Measurements from ENCODE around the gene CHST12. TPM values are rescaled to one million over a fixed set of nuclear protein-coding genes. Genes with fewer than 3 reads are reported as not detected.

CHST12 gene
- total RNA-seq, 2 experiments from 2014 or later = 70.8 to 103 TPM

DNA sequence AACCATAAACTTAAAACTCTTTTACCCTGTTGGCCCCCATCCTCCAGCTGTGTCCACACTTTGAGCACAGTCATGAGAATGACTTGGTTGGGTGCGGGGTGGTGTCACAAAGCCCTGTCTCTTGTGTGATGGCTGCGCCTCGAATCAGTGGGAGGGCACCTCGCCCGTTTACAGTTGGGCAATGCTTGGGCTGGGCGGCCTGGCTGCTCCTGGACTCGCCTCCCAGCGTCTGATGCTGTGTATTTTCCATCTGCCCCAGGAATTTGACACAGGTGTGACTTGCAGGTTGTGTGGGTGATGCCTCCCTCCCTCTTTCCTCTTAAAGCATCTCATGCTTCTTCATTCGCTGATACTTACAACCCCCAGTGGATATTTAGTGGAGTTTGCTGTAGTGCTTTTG lies 33.7 kb downstream of the CHST12 start:
- Mint-ChIP-seq H3K27ac (no peak overlapping the region), H3K27me3 (no peaks in the 10 kb centered on the region), H3K4me3 (no peak overlapping the region), H3K36me3 (peaks cover 55% of the 10 kb centered on the region), H3K9me3 (ENCODE audit: low read depth) (no peaks in the 10 kb centered on the region), H3K4me1 (peaks cover 17% of the 10 kb centered on the region)
- DNase-seq = no peak
- CTCF ChIA-PET = interaction anchor here (1.0 to 2.2 kb wide), 2 partner anchors 12 to 31 kb away, joined by 4 to 5 read pairs; no protein-coding TSS in a partner anchor
- ATAC-seq = no peak

DNA sequence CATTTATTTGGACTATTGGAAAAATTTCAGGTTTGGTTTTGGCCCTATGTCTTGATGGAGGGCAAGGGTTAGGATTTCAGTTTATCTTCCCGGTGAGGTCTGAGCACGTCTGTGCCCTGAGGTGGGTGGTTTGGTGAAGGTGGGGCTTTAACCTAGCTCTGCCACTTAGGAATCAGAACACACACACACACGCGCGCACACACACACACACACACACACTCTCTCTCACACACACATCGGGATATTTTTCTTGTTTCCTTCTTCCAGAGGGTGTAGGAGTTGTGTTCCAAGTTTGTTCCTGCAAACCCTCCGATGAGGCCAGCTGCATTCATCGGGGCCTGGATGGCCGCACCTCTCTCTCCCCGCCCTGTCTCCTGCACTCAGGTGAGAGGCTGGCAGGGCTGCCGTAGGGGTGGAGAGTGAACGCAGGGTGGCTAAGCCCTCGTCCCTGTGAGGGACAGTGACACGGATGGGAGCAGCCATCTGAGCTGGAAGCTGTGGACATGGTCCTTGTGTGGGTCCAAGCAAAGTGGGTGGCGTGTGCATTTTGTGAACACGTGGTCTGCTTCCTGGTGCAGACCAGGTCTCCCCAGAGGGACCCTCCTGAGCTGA lies 34.2 kb downstream of the CHST12 start:
- DNase-seq (no peak), ATAC-seq (no peak)
- Mint-ChIP-seq H3K4me3 (no peak overlapping the region), H3K27me3 (no peaks in the 10 kb centered on the region), H3K4me1 (peaks cover 17% of the 10 kb centered on the region), H3K27ac (no peak overlapping the region), H3K36me3 (peaks cover 50% of the 10 kb centered on the region), H3K9me3 (ENCODE audit: low read depth) (no peaks in the 10 kb centered on the region)
- CTCF ChIA-PET = interaction anchor here (1.0 to 2.2 kb wide), 2 partner anchors 12 to 31 kb away, joined by 4 to 5 read pairs; no protein-coding TSS in a partner anchor

DNA sequence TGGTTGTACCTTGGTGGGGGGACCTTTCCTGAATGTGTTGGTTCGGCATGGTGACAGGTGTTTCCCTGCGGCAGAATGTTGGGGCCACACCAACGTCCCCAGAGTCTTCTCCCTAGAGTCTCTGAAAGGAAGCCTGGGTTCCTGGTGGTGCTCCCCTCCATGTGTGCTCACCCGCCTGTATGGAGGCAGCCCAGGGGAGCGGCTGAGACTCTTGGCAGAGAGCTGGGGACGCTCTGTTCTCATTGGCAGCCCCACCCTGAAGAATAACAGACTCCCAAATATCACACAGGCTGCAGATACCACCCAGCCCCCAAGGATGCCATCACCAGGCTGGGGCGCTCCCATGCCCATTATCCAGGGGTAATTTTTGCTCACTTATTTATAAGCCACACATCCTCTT lies 34.8 kb downstream of the CHST12 start:
- DNase-seq = no peak
- no peak for ATAC-seq
- Mint-ChIP-seq H3K27ac (no peak overlapping the region), H3K27me3 (no peaks in the 10 kb centered on the region), H3K9me3 (ENCODE audit: low read depth) (no peaks in the 10 kb centered on the region), H3K36me3 (peaks cover 45% of the 10 kb centered on the region), H3K4me3 (no peak overlapping the region), H3K4me1 (peaks cover 17% of the 10 kb centered on the region)
- CTCF ChIA-PET = no interaction called here

GRCh38 chr7:2438775-2439174 lies 35.4 kb downstream of the CHST12 start:
- Mint-ChIP-seq H3K9me3 (ENCODE audit: low read depth) (no peaks in the 10 kb centered on the region), H3K27ac (no peak overlapping the region), H3K36me3 (peaks cover 39% of the 10 kb centered on the region), H3K4me1 (peaks cover 17% of the 10 kb centered on the region), H3K27me3 (no peaks in the 10 kb centered on the region), H3K4me3 (no peak overlapping the region)
- DNase-seq (no peak), ATAC-seq (no peak)
- CTCF ChIA-PET = no interaction called here

- Mint-ChIP-seq H3K9me3 (ENCODE audit: low read depth) (no peaks in the 10 kb centered on the region), H3K4me1 (peaks cover 16% of the 10 kb centered on the region), H3K4me3 (no peak overlapping the region), H3K36me3 (peaks cover 28% of the 10 kb centered on the region), H3K27me3 (no peaks in the 10 kb centered on the region), H3K27ac (no peak overlapping the region)
- DNase-seq (no peak), ATAC-seq (no peak)
- CTCF ChIA-PET = no interaction called here
These were observed 37.3 kb downstream of the CHST12 start for GRCh38 chr7:2440608-2441245.

GRCh38 chr7:2441430-2442058 lies 38.1 kb downstream of the CHST12 start:
- no peak overlapping the region for H3K27ac Mint-ChIP-seq
- CTCF ChIA-PET = interaction anchor here (1.2 to 2.2 kb wide), 2 partner anchors 10 kb away, joined by 4 read pairs; no protein-coding TSS in a partner anchor
- ATAC-seq = no peak
- no peak for DNase-seq
- no peaks in the 10 kb centered on the region for H3K27me3 Mint-ChIP-seq
- H3K9me3 Mint-ChIP-seq (ENCODE audit: low read depth) = no peaks in the 10 kb centered on the region
- H3K36me3 Mint-ChIP-seq = peaks cover 22% of the 10 kb centered on the region
- H3K4me3 Mint-ChIP-seq = no peak overlapping the region
- H3K4me1 Mint-ChIP-seq = peaks cover 16% of the 10 kb centered on the region

- DNase-seq = no peak
- Mint-ChIP-seq H3K4me3 (no peak overlapping the region), H3K9me3 (ENCODE audit: low read depth) (no peaks in the 10 kb centered on the region), H3K36me3 (peaks cover 16% of the 10 kb centered on the region), H3K27me3 (no peaks in the 10 kb centered on the region), H3K27ac (no peak overlapping the region), H3K4me1 (peaks cover 16% of the 10 kb centered on the region)
- no peak for ATAC-seq
- CTCF ChIA-PET = interaction anchor here (2.2 kb wide), 1 partner anchor 12 kb away, joined by 4 read pairs; no protein-coding TSS in a partner anchor
These were observed 40.1 kb downstream of the CHST12 start for GRCh38 chr7:2443491-2443890.

DNA sequence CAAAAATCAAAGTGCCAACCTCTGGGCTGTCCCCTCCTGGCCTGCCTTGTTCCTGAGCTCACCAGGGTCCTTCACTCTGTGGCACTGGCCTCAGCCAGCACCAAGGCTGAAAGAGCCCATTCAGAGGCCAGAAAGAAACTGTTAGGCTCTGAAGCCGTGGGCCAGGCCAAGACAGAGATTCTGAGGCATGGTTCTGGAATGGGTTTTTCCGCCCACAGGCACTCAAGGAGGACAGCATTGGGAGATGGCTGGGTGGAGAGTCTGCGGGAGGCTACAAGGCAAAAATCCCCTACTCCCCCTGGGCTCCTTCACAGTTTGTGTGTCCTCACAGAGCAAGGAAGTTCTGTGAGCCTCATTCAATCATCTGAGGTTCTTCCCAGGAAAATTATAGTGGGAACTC lies 41.1 kb downstream of the CHST12 start:
- DNase-seq = no peak

DNA sequence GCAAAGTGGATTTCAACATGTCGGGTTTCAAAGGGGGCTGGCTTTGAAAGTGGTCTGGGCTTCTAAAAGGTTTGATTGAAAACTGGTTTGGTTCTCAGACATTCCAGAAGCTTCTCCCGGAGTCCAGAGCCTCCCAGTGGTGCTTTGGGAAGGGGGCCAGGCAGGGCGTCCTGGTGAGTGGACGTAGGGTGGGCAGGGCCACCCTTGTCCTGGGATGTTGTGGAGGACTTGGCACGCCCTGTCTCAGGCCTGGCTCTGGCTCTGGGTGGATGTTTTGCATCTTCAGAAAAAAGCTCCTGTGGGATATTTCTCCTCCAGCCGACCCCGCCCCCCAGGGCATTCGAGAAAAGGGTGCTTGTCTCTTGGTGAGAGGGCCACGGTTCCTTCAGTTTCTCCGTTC lies 41.6 kb downstream of the CHST12 start:
- no peak overlapping the region for H3K4me3 Mint-ChIP-seq
- no peaks in the 10 kb centered on the region for H3K27me3 Mint-ChIP-seq
- peaks cover 11% of the 10 kb centered on the region for H3K36me3 Mint-ChIP-seq
- CTCF ChIA-PET = no interaction called here
- no peaks in the 10 kb centered on the region for H3K9me3 Mint-ChIP-seq (ENCODE audit: low read depth)
- DNase-seq (no peak), ATAC-seq (no peak)
- H3K27ac Mint-ChIP-seq = no peak overlapping the region
- H3K4me1 Mint-ChIP-seq = peaks cover 14% of the 10 kb centered on the region

More for the DNA sequence above, 41.1 kb downstream of the CHST12 start:
- H3K27ac Mint-ChIP-seq = no peak overlapping the region
- H3K36me3 Mint-ChIP-seq = peaks cover 13% of the 10 kb centered on the region
- no peaks in the 10 kb centered on the region for H3K9me3 Mint-ChIP-seq (ENCODE audit: low read depth)
- no peaks in the 10 kb centered on the region for H3K27me3 Mint-ChIP-seq
- no peak overlapping the region for H3K4me3 Mint-ChIP-seq
- ATAC-seq = no peak
- H3K4me1 Mint-ChIP-seq = peaks cover 16% of the 10 kb centered on the region
- CTCF ChIA-PET = no interaction called here

- Mint-ChIP-seq H3K4me3 (no peak overlapping the region), H3K27ac (no peak overlapping the region), H3K36me3 (peaks cover 8% of the 10 kb centered on the region), H3K9me3 (ENCODE audit: low read depth) (no peaks in the 10 kb centered on the region), H3K4me1 (peaks cover 8% of the 10 kb centered on the region), H3K27me3 (no peaks in the 10 kb centered on the region)
- CTCF ChIA-PET = no interaction called here
- DNase-seq (no peak), ATAC-seq (no peak)
These were observed 42.6 kb downstream of the CHST12 start for GRCh38 chr7:2445898-2446555.

DNA sequence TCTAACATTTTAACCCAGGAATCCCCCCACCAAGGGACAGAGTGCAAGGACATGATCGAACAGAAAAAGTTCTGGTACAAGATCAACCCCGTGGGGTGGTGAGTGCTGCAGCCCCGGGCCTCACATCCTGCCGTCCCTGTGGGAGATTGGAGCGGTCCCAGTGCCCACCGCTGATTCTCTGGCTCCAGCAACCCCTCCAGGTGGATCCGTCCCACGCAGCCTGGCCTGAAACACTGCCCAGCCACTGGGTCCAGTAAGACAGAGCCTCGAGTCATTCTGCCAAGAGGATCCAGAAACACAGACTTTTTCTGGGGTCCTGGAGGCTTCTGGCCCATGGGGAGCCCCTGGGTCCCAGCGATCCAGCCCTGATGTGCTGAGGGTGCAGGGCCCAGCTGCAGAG lies 43.3 kb downstream of the CHST12 start:
- H3K9me3 Mint-ChIP-seq (ENCODE audit: low read depth) = no peaks in the 10 kb centered on the region
- DNase-seq = no peak
- H3K36me3 Mint-ChIP-seq = peaks cover 8% of the 10 kb centered on the region
- H3K4me3 Mint-ChIP-seq = no peak overlapping the region
- H3K4me1 Mint-ChIP-seq = peaks cover 8% of the 10 kb centered on the region
- CTCF ChIA-PET = no interaction called here
- H3K27ac Mint-ChIP-seq = no peak overlapping the region
- no peaks in the 10 kb centered on the region for H3K27me3 Mint-ChIP-seq
- no peak for ATAC-seq

DNA sequence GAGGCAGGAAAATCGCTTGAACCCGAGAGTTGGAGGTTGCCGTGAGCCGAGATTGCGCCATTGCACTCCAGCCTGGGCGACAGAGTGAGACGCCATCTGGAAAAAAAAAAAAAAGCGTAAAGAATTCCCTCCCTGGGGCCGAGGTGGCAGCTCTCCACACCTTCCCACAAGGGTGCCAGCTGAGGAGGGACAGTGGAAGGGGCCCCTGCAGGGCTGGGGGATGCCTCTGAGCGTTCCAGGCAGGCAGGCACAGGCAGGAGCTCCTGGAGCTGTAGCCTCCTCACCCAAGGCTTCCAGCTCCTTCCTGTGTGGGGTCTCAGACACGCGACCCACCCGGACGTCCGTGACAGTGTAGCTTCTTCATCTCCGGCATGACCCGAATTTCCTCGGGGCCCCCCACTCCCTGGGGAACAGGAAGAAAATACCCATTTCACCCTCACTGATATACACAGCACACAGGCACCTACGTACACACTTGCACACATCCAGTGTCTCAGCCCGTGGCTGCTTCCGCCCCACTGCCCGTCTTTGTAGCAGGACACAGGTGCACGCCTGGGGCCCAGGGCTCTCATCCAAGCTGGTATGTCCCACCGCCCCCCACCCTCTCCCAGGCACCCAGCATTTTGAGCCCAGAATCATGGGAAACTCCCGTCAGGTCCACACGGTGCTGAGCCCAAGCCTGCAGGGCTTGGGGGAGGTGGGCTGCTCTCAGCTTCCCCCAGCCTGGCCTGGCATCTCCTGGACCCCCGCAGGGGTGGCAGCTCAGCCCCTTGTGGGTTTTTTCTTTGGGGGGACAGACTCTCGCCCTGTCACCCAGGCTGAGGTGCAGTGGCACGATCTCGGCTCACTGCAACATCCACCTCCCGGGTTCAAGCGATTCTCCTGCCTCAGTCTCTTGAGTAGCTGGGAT lies 47.0 kb downstream of the CHST12 start:
- no peak for DNase-seq
- ATAC-seq = no peak
- H3K36me3 Mint-ChIP-seq = peaks cover 3% of the 10 kb centered on the region
- H3K4me1 Mint-ChIP-seq = peaks cover 9% of the 10 kb centered on the region
- H3K4me3 Mint-ChIP-seq = no peak overlapping the region
- H3K27me3 Mint-ChIP-seq = peaks cover 9% of the 10 kb centered on the region
- CTCF ChIA-PET = interaction anchor here (0.6 to 7.1 kb wide), 22 partner anchors 13 to 506 kb away, joined by 3 to 108 read pairs (median 4); partner anchors contain the start of genes EIF3B and TTYH3
- H3K9me3 Mint-ChIP-seq (ENCODE audit: low read depth) = no peaks in the 10 kb centered on the region
- no peak overlapping the region for H3K27ac Mint-ChIP-seq
